NCI-H2196 treated with DMSO at 0.1 percent for 48 hours (cell line): ENCODE results near the gene RAB3A.

Experiments
- DNase-seq: peaks from one replicate; lab custom pipeline; 2025; ENCODE audit not compliant: unreplicated experiment; lab: John Stamatoyannopoulos, UW

The RAB3A gene

DNA sequence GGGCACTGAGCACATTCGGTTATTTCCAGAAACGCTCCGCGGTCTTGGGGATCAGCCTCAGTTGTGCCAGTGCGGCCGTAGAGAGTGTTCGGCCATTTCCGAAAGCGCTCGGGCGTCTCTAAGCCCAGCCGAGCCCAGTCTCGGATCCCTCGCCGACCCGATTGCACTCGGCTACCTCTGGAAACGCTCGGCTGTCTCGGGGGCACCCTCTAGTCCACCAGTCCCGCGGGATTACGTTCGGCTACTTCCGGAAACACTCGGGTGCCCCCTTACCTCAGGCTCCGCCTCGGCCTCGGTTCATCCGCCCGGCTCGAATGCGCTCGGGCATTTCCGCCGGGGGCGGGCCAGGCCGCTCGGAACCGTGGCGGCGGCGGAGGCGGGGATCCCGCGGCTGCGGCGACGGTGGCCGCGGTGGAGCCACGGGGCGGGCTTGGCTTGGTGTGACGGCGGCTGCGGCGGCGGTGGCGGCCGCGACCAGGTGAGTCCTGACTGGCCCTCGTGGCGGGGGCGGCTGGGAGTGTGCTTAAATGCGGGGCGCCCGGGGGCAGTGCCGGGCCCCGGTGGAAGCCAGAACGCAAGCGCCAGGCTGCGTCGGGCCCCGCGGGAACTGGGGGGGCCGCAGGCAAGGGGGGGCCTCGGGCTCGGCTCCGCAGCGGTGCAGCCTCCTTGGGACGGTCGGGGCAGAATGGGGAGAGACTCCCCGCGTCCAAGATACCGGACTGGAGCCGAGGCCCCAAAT, 50.9 kb downstream of the RAB3A start, which contains the start of gene PIK3R2:
PIK3R2 (plus strand) TSS at position 347 of the 739 bp plus-strand sequence. CDS start 2,717 bp downstream, outside the sequence.
- peak; percentile 97 for DNase-seq

DNA sequence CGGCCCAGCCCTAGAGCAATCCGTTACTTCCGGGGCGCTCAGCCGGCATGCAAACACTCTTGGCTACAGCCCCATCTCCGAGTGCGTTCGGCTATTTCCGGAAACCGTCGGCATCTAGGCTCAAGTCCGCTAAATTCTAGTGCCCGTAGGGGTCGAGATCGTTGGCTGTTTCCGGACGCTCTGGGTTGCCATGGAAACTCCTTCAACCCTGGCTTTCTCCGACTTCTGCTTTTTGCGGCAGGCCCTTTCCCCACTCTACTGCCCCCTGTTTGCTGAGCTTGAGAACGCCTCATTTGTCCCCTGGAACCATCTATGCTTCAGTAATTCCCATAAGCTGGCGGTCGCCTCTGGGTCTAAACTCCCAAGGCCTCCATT, 51.4 kb downstream of the RAB3A start:
- DNase-seq: peak; percentile 91

DNA sequence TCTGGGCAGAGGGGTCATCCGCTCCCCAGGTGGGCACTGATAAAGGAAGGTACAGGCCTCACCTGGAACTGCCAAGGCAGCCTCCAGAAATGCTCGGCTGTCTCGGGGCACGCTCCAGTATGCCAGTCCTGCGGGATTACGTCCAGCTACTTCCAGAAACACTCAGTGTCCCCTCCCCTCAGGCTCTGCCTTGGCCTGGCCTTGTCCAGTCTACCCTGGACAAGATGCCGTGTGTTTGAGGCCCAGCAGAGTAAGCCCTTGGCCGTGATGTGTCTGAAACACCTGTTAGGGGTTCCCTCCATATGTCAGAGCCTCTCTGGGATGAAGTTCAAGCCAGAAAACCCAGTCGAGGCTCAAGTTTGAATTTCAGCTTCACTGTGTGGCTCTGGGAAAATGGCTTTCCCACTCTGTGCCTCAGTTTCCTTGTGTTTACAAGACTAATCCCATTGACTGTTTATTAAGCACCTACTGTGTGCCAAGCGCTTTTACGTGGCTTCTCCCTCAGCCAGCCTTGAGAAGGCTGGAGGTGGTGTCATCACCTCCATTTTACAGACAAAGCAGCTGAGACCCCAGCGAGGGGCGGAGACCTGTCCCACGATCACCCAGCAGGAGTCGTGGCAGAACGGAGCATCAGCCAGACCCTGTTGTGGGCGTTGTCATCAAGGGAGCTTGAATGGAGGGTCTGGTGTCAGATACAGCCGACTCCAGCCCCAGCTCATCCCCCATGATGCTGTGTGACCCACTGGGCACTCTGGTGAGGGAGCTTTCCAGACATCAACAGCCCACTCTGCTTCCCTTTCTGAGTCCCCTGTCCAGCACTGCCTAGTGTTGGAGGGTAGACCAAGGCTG, 52.8 kb downstream of the RAB3A start:
- no peak for DNase-seq

DNA sequence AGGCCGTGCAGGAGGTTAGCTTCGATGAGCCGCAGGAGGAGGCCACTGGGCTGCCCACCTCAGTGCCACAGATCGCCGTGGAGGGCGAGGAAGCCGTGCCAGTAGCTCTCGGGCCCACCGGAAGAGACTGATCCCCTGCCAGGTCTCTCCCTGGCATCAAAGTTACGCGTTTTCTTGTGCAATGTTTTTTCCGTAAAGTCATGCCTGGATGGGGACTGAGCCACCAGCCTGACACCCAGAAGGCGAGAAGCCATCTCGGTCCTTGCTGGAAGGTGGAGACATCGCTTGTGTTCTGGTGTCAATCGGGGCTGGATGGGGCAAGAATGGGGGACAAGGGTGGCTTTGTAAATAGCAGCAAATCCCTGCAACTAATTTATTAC, 54.3 kb downstream of the RAB3A start:
- DNase-seq: no peak

DNA sequence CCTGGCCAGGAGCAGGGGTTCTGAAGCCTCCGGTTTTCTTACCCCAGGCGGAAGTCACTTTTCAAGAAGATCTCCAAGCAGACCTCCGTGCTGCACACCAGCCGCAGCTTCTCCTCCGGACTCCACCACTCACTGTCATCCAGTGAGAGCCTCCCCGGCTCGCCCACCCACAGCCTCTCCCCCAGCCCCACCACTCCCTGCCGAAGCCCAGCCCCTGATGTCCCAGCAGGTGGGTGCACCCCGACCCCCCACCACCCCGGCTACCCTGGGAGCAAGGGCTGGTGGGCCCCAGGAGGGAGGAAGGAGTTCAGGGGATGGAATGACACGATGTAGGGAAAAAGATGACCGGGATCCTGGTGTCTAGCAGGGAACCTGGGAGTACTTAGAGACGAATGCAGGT, 56.4 kb downstream of the RAB3A start:
- no peak for DNase-seq
